Aorta (tissue), 5 donors: Measurements from ENCODE around the gene KRT25. TPM values are rescaled to one million over a fixed set of nuclear protein-coding genes. Genes with fewer than 3 reads are reported as not detected.

Experiments used
- ATAC-seq: fragments of 200-7000 bp; cut with Tn5 transposase; one replicate; pipeline ENCODE4 v1.9.1; 2022; ENCODE audit warnings: moderate library complexity; ENCODE audit not compliant: low FRiP score
- DNase-seq, 2 donors: peaks; one replicate each; pipeline ENCODE4 v3.0.0-alpha.2; 2020
- H3K27ac ChIP-seq, 2 donors: one replicate each; pipeline ENCODE4 v1.5.1; 2013; ENCODE audit warnings: low read length in 2 of 2, mild to moderate bottlenecking in 2 of 2, moderate library complexity in 2 of 2, control low read depth in 1 of 2, inconsistent platforms in 1 of 2, low read depth in 1 of 2
- H3K27me3 ChIP-seq, 2 donors: one replicate each; pipeline ENCODE4 v1.6.1; 2013; ENCODE audit warnings: control low read depth in 1 of 2, low read length in 1 of 2, mild to moderate bottlenecking in 1 of 2, moderate library complexity in 1 of 2; ENCODE audit not compliant: insufficient read depth in 2 of 2, control insufficient read depth in 1 of 2
- H3K36me3 ChIP-seq, 2 donors: one replicate each; pipeline ENCODE4 v1.6.1; 2013; ENCODE audit warnings: control low read depth in 1 of 2, low read length in 1 of 2, mild to moderate bottlenecking in 1 of 2; ENCODE audit not compliant: insufficient read depth in 2 of 2, control insufficient read depth in 1 of 2
- H3K4me1 ChIP-seq, 2 donors: one replicate each; pipeline ENCODE4 v1.6.1; 2013; ENCODE audit warnings: low read length in 2 of 2, control low read depth in 1 of 2, mild to moderate bottlenecking in 1 of 2, moderate library complexity in 1 of 2; ENCODE audit not compliant: insufficient read depth in 2 of 2, control insufficient read depth in 1 of 2
- H3K4me3 ChIP-seq, 2 donors: one replicate each; pipeline ENCODE4 v1.5.1; 2013; ENCODE audit warnings: low read length in 2 of 2, control low read depth in 1 of 2, mild to moderate bottlenecking in 1 of 2
- H3K9me3 ChIP-seq: one replicate; pipeline ENCODE4 v1.6.1; 2013; ENCODE audit warnings: mild to moderate bottlenecking, low read length; ENCODE audit not compliant: control insufficient read depth
- WGBS, 2 donors: extraction: QIAGEN DNeasy Blood & Tissue Kit; methylation state at CpG; one replicate each; pipeline ENCODE4 v1.1.7; 2013; 5-methylcytosine and 5-hydroxymethylcytosine counted together
- intact Hi-C, 2 donors: fragments of 100-400 bp; cut with DNase I; formaldehyde crosslinking; loops; one replicate each; pipeline versions ENCODE4 v1.14.2 to v1.15.0; 2022
- polyA plus RNA-seq, 2 donors: library from polyadenylated mRNA; stranded (reverse); fragments of 200-250 nt; gene quantifications; one replicate each; pipeline ENCODE4 v1.2.3, GENCODE V29; 2013
- total RNA-seq, 2 donors: library from RNA; stranded (reverse); fragmentation: NEBNext Ultra II Directional; extraction: Animal tissue kit (Norgen Biotek cat#: 25700); gene quantifications; one replicate each; pipeline ENCODE4 v1.2.1, GENCODE V29; 2021
- donor health status: healthy with polysubstance abuse.
- donor health status: Bipolar disorder and iron deficiency.
- donor health status: DM: no; HTN: no; CAD: no.
- donor health status: DM: no; HTN: no; CAD: no.
- donor health status: DM: yes; HTN: yes; CAD: no.

Gene KRT25
- total and polyA plus RNA-seq, 4 donors: not detected

DNA sequence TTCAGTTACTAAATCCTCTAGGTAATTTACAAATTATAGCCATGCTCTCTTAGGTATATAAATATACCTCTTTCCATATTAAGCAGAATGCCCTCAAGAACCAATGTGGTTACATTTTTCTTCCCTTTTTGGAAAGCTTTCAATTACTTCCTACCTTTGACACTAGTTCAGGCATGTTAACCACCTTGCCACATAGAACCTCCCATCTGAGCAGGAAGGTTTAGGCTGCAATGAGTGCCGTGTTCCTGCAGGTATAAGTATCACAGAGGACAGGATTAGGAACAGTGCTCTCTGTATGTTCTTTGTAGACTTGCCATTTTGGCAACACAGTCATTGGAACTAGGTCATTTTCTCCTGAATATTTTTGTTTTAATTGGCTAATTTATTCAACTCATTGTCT, 20.1 kb downstream of the KRT25 start:
- no peaks in the 10 kb centered on the region for H3K9me3 ChIP-seq
- H3K4me1 ChIP-seq: no peaks in the 10 kb centered on the region
- H3K4me3 ChIP-seq: no peak overlapping the region
- WGBS, 2 donors: 62 to 77% methylated on average over 1 of the region's 1 CpG
- H3K36me3 ChIP-seq: no peaks in the 10 kb centered on the region
- DNase-seq (no peak), ATAC-seq (no peak)
- intact Hi-C loops: no loop called here
- H3K27ac ChIP-seq: no peak overlapping the region
- no peaks in the 10 kb centered on the region for H3K27me3 ChIP-seq

DNA sequence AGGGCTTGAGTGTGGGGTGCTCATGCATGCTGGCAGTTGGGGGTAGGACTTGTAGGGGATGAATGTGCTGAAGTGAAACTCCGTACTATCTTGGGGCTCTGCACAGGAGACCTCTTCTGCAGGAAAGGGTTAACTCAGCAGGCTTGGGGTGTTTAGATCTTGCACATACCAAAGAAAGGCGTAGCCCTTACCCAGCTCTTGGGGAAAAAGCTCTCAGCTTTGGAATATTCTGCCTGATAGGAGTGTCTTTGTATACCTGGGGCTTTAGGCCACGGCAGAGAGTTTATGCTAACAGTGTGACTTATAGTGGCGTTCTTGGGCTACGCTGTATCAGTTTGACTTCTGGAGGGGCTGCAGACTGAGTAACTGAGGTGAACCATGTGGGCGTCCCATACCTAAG, 21.1 kb downstream of the KRT25 start:
- Histone ChIP-seq H3K27me3 (no peaks in the 10 kb centered on the region), H3K4me1 (no peaks in the 10 kb centered on the region), H3K36me3 (no peaks in the 10 kb centered on the region), H3K27ac (no peak overlapping the region), H3K4me3 (no peak overlapping the region), H3K9me3 (no peaks in the 10 kb centered on the region)
- DNase-seq (no peak), ATAC-seq (no peak)
- intact Hi-C loops: no loop called here
- whole genome bisulfite sequencing, 2 donors: 76 to 80% methylated on average over 6 of the region's 6 CpGs

DNA sequence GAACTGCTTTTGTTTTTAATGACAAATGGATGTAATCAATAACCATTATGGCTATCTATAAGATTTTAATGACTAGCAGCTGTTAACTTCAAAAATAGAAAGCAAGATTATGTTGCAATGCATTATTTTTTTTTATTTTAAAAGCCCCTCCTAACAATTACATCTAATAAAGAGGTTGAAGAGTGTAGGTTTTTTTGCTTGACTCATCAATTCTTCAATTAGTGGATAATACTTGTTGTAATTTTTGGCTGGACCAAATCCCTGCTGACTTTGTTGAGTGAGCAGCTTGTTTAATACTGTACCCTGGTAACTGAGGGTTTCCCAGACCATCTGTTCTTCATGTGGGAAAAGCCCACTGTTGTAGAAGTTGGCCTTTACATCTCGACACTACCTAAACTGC, 24.2 kb downstream of the KRT25 start:
- intact Hi-C loops: no loop called here
- H3K27me3 ChIP-seq: no peaks in the 10 kb centered on the region
- no peak for DNase-seq
- H3K4me3 ChIP-seq: no peak overlapping the region
- no peak for ATAC-seq
- H3K9me3 ChIP-seq: no peaks in the 10 kb centered on the region
- H3K36me3 ChIP-seq: no peaks in the 10 kb centered on the region
- WGBS, 2 donors: 57 to 69% methylated on average over 1 of the region's 1 CpG
- no peaks in the 10 kb centered on the region for H3K4me1 ChIP-seq
- H3K27ac ChIP-seq: no peak overlapping the region

DNA sequence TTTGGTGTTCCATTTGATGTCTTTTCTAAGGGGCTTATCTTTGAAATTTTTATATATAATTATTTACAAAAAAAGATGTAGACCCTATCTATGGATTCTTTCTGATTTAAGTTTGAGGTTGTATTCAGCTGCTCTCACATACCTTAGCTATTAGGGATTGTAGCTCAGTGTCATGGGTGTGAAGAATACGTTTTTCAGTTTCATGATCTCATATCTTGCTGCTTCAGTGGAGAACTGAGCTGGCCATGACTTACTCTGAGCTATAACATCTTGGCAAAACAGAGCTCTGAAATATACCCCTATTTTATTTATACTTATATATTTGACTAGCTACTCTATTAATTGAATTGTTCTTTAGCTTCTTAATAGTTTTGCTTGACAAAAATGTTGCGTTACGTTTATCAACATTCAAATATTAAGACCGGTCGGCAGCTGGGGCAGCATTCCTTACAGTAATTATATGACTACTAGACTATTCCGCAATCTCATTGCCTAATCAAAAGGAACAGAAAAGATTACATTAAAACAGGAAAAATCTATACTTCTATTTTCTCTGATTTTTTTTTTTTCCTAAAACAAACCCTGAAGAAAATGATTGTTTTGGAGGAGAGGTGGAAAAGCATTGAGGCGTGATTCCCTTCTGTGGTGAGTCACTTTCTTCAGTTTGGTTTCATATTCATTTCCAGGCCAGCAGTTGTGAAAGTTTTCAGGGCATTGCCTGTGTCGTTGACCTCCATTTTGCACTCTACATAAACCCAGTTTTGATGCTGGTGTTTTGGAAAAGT, 27.5 kb downstream of the KRT25 start:
- Histone ChIP-seq H3K4me1 (no peaks in the 10 kb centered on the region), H3K9me3 (no peaks in the 10 kb centered on the region), H3K36me3 (no peaks in the 10 kb centered on the region), H3K27me3 (no peaks in the 10 kb centered on the region), H3K27ac (no peak overlapping the region), H3K4me3 (no peak overlapping the region)
- DNase-seq (no peak), ATAC-seq (peak; percentile 74)
- 68 to 73% methylated on average over 8 of the region's 8 CpGs for WGBS, 2 donors
- intact Hi-C loops: no loop called here

DNA sequence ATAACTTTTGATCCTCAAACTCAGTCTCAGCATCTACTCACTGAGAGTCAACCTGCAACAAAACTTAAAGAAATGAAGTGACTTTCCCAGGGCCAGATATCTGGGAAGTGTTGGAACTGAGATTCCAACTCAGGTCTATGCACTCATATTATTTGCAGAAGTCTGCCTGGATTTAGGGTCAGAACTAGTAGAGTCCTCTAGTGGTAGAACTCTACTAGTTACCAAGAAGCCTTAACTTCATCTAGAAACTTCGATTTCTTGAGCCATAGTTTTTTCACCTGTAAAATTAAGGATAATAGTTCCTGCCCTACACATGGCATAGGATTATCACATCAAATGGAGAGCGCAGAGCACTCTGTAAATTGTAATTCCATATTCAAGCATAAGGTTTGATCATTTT, 28.2 kb downstream of the KRT25 start:
- WGBS, 2 donors: 48 to 55% methylated on average over 2 of the region's 2 CpGs
- no peaks in the 10 kb centered on the region for H3K4me1 ChIP-seq
- H3K4me3 ChIP-seq: no peak overlapping the region
- no peak for ATAC-seq
- no peaks in the 10 kb centered on the region for H3K27me3 ChIP-seq
- H3K36me3 ChIP-seq: no peaks in the 10 kb centered on the region
- H3K9me3 ChIP-seq: no peaks in the 10 kb centered on the region
- DNase-seq: no peak
- no peak overlapping the region for H3K27ac ChIP-seq
- intact Hi-C loops: no loop called here

DNA sequence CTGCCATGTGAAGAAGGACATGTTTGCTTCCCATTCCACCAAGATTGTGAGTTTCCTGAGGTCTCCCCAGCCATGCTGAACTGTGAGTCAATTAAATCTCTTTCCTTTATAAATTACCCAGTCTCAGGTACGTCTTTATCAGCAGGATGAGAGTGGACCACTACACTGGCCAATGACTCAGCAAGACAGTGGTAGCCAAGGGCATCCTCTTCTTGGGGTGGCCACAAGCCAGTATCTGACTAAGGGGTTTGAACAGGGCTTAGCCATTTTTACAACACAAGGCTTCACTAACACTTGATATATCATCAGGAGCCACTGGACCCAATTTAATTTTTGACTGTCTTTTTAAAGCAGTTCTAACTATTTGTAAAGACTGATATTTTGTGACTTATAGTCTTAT, 30.5 kb downstream of the KRT25 start:
- intact Hi-C loops: no loop called here
- WGBS, 2 donors: 57 to 69% methylated on average over 1 of the region's 1 CpG
- no peaks in the 10 kb centered on the region for H3K36me3 ChIP-seq

DNA sequence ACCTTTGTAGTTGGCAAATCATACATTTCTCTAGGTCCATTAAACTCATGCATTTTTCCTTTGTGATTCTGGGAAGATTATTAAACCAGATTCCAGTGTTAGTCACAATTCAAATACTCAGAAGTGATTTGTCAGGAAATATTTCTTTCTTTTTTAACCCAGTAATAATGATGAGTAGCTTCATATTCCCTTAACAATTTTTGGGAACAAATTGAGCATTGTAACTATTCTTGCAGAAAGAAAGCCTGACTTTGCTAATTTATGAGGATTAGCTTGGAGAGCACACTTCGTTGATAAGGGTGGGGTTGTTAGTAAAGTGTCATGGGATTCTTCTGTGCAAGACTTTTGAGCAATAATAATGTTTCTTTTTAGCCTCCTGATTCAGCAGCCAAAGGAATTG, 32.9 kb downstream of the KRT25 start:
- intact Hi-C loops: no loop called here
- DNase-seq: no peak
- 62 to 76% methylated on average over 1 of the region's 1 CpG for WGBS, 2 donors
- H3K27me3 ChIP-seq: peaks cover 0 to 1% of the 10 kb centered on the region in 2 donors
- no peaks in the 10 kb centered on the region for H3K9me3 ChIP-seq
- no peaks in the 10 kb centered on the region for H3K36me3 ChIP-seq
- ATAC-seq: peak; percentile 72
- no peaks in the 10 kb centered on the region for H3K4me1 ChIP-seq
- no peak overlapping the region for H3K27ac ChIP-seq
- no peak overlapping the region for H3K4me3 ChIP-seq

More for the DNA sequence above, 30.5 kb downstream of the KRT25 start:
- Histone ChIP-seq H3K4me1 (no peaks in the 10 kb centered on the region), H3K27ac (no peak overlapping the region), H3K27me3 (peaks cover 0 to 1% of the 10 kb centered on the region in 2 donors), H3K9me3 (no peaks in the 10 kb centered on the region), H3K4me3 (no peak overlapping the region)
- DNase-seq (no peak), ATAC-seq (no peak)

DNA sequence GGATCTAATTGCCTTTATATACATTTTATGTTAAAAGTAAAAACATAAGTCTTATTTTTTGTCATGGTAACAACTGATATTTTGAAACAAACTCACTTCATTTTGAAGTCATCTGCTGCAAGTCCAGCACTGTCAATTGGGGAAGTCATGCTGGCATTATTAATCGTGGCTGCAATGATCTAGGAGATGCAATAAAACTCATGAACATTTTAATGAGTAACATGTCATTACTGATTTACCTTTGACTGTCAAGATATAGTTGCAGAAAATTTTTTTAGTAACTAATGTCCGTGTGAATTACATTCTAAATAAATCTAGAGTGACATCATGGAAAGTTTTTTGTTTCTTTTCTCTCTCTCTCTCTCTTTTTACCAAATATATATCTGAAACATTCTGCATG, 34.2 kb downstream of the KRT25 start:
- Histone ChIP-seq H3K27me3 (peaks cover 0 to 1% of the 10 kb centered on the region in 2 donors), H3K9me3 (no peaks in the 10 kb centered on the region), H3K4me1 (no peaks in the 10 kb centered on the region), H3K27ac (no peak overlapping the region), H3K36me3 (no peaks in the 10 kb centered on the region), H3K4me3 (no peak overlapping the region)
- WGBS, 2 donors: 44 to 49% methylated on average over 2 of the region's 2 CpGs
- ATAC-seq (no peak), DNase-seq (no peak)
- intact Hi-C loops: no loop called here

DNA sequence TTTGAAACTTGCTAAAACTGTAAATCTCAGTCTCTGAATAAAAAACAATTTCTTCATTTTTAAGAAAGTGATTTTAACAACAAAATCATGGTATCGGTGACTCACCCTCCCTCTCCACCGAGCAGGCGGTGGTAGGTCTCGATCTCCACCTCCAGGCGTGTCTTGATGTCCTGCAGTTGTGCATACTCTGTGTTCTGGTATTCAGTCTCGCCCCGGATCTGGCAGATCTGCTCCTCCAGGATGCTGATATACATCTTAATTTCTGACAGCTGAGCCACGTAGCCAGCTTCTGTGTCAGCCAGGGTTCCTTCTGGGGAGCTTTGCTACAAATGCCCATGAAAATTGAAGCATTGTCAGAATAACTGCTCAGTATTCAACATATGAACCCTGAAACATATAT, 36.2 kb downstream of the KRT25 start:
- peaks cover 0 to 1% of the 10 kb centered on the region in 2 donors for H3K4me1 ChIP-seq
- DNase-seq: no peak
- intact Hi-C loops: loop anchor here in 1 of 2 donors (2.0 kb wide), 1 partner anchor 34 kb away; no protein-coding TSS in a partner anchor
- WGBS, 2 donors: 49 to 62% methylated on average over 8 of the region's 8 CpGs
- ATAC-seq: no peak
- H3K4me3 ChIP-seq: no peak overlapping the region
- H3K27me3 ChIP-seq: peaks cover 0 to 1% of the 10 kb centered on the region in 2 donors
- no peaks in the 10 kb centered on the region for H3K36me3 ChIP-seq
- no peaks in the 10 kb centered on the region for H3K9me3 ChIP-seq
- no peak overlapping the region for H3K27ac ChIP-seq
